Body of pancreas (tissue), 4 donors: ENCODE measurements around the gene SLC9A8.

Experiments
- POLR2A ChIP-seq, 3 donors: fragments of 450-650 bp; IDR thresholded peaks; one replicate each; pipeline ENCODE4 v1.6.1; 2016; ENCODE audit warnings: antibody characterized with exemption in 3 of 3, mild to moderate bottlenecking in 2 of 3
- TF ChIP-seq, protein P1 (sequence below), 7 experiments: fragments of 450-650 bp in 4 of 7; fragments of 200-600 bp in 3 of 7; sonication (generic) in 3 of 7; IDR thresholded peaks; one replicate each; pipeline ENCODE4 v1.5.1; 2016 to 2019; ENCODE audit warnings: antibody characterized with exemption in 7 of 7

DNA sequence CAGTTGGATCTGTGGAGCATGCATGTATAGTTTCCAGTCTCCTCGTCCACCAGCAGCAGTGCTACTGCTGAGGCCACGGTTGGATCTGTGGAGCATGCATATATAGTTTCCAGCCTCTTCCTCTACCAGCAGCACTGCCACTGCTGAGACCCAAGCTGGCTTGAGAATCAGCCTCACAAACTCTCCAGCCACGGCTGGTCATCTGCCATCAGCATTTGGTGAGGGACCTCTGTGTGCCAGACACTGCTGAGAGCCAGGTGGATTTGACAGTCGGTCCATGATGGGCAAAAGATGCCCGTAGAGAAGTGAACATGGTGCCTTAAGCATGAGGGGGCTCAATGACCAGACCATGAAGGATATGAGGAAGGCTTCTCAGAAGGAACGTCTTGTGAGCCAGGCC, 46.4 kb downstream of the SLC9A8 start:
- TF ChIP-seq, protein P1, sequence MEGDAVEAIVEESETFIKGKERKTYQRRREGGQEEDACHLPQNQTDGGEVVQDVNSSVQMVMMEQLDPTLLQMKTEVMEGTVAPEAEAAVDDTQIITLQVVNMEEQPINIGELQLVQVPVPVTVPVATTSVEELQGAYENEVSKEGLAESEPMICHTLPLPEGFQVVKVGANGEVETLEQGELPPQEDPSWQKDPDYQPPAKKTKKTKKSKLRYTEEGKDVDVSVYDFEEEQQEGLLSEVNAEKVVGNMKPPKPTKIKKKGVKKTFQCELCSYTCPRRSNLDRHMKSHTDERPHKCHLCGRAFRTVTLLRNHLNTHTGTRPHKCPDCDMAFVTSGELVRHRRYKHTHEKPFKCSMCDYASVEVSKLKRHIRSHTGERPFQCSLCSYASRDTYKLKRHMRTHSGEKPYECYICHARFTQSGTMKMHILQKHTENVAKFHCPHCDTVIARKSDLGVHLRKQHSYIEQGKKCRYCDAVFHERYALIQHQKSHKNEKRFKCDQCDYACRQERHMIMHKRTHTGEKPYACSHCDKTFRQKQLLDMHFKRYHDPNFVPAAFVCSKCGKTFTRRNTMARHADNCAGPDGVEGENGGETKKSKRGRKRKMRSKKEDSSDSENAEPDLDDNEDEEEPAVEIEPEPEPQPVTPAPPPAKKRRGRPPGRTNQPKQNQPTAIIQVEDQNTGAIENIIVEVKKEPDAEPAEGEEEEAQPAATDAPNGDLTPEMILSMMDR (IDR thresholded peaks at IDR 0.05), result no peak
- TF ChIP-seq POLR2A (IDR thresholded peaks at IDR 0.05), result no peak
